Lower lobe of right lung (tissue), 2 donors: Measurements from ENCODE around the gene FCER1G. TPM values are rescaled to one million over a fixed set of nuclear protein-coding genes. Genes with fewer than 3 reads are reported as not detected.

Experiments used
- ATAC-seq, 2 donors: fragments of 200-7000 bp; cut with Tn5 transposase; one replicate each; pipeline ENCODE4 v1.9.1; 2020 to 2022; ENCODE audit warnings: mild to moderate bottlenecking in 2 of 2, moderate library complexity in 2 of 2
- DNase-seq: peaks from one replicate; pipeline ENCODE4 v3.0.0-alpha.2; 2020
- H3K27ac ChIP-seq: fragments of 200-600 bp; one replicate; pipeline ENCODE4 v1.8.0; 2022
- H3K27me3 ChIP-seq: fragments of 200-600 bp; one replicate; pipeline ENCODE4 v1.8.0; 2022; ENCODE audit warnings: low read depth
- H3K36me3 ChIP-seq: fragments of 200-600 bp; one replicate; pipeline ENCODE4 v1.8.0; 2022; ENCODE audit warnings: mild to moderate bottlenecking
- H3K4me1 ChIP-seq: fragments of 200-600 bp; one replicate; pipeline ENCODE4 v1.8.0; 2022
- H3K4me3 ChIP-seq: fragments of 200-600 bp; one replicate; pipeline ENCODE4 v1.8.0; 2022; ENCODE audit warnings: mild to moderate bottlenecking
- H3K9me3 ChIP-seq: fragments of 200-600 bp; one replicate; pipeline ENCODE4 v1.8.0; 2022
- CTCF ChIP-seq: fragments of 200-600 bp; IDR thresholded peaks from one replicate; pipeline ENCODE4 v1.8.0; 2022; ENCODE audit warnings: antibody characterized with exemption, mild to moderate bottlenecking
- intact Hi-C: fragments of 100-400 bp; cut with DNase I; formaldehyde crosslinking; loops from one replicate; pipeline ENCODE4 v1.11.0; 2022
- long read RNA-seq: library from polyadenylated mRNA; unstranded; transcript quantifications from one replicate; pipeline ENCODE4 v2.0.0, GENCODE V29; 2021
- total RNA-seq: library from RNA; stranded (reverse); fragmentation: NEBNext Ultra II Directional; extraction: Animal tissue kit (Norgen Biotek cat#: 25700); gene quantifications from one replicate; pipeline ENCODE4 v1.2.1, GENCODE V29; 2021
- donor health status: DM: no; HTN: yes; CAD: no; lungs with severe emphysema.

The FCER1G gene
- 283 TPM for total RNA-seq
- long read RNA-seq, transcript FCER1G-203 (4 exons, 562 nt): minor isoform, 10 of 184 reads
- long read RNA-seq, transcript FCER1G-201 (5 exons, 591 nt): major isoform, 159 of 184 reads
- long read RNA-seq, partial matches to known transcripts: 2 of 184 reads
- long read RNA-seq, other reads (novel, unspliced or antisense): 13 of 184 reads

DNA sequence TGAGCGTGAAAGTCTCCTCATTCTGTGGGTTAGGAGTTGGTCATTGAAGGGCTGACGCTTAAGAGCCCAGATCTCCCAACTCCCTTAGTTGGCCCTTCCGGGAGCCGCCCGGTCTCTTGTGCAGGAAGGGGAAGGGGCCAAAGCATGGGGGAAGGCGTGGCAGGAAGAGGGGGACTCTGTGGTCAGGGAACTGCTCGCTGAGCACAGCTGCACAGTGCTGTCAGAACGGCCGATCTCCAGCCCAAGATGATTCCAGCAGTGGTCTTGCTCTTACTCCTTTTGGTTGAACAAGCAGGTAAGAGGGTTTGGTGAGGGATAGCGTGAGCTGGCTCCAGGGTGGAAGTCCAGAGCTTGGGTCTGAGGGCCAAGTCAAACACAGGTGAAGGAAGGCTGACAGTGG, at the start of gene FCER1G:
FCER1G (plus strand) TSS at position 220 of the 400 bp plus-strand sequence; CDS start at position 247, 27 bp downstream.
- peaks cover 4% of the 10 kb centered on the region for H3K4me1 ChIP-seq
- ATAC-seq (peak; percentile 68 to 80), DNase-seq (peak; percentile 85)
- H3K9me3 ChIP-seq: no peaks in the 10 kb centered on the region
- no peaks in the 10 kb centered on the region for H3K27me3 ChIP-seq
- H3K27ac ChIP-seq: peak within 1 kb of the TSS; percentile 78
- no peak for TF ChIP-seq CTCF
- peak within 1 kb of the TSS; percentile 52 for H3K4me3 ChIP-seq
- H3K36me3 ChIP-seq: peaks cover 48% of the 10 kb centered on the region
- intact Hi-C loops: no loop called here

DNA sequence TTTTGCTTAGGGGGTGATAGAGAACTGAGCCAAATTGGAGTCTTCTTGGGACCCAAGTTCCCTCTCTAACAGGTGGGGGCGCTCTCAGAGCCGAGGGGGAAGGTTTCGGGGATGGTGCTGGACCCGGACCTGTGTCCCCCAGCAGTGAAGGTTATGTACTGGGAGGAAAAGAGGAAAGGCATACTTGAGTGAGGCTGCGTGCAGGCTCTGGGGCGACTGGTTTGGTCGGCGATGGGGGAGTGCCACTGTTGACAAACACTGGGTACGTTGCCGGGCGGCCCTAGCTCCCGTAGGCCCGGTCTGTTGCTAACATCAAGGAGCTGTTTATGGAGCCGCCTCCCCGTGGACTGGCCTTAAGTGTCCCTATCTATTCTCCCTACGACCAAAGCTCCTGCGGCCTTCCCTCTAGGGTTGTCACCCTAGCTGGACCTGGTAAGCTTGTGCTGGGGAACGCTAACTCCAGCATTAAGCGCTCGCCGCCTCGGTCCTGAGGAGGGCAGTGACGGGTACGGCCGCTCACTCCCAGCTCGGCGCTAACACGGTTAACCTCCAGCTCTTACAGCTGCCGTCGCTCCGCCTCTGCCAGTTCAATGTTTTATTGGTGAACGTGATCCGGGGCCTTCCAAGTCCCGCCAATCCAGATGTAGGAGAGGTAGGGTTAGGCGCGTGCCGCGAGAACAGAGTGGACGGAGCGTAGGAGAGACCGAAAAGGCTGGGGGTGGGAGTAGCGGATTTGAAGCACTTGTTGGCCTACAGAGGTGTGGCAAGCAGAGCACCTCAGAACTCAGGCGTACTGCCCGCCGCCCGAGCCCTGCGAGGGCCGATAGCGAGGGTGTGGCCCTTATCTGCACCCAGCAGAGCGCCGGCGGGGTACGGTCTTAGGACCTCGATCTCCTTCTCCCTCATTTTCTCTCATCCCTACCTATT, 49.1 kb upstream of the FCER1G start, which contains the start of gene PPOX:
PPOX (plus strand) TSS at position 685 of the 927 bp plus-strand sequence. CDS start 422 bp downstream, outside the sequence.
- peak; percentile 98 for DNase-seq
- H3K27ac ChIP-seq: peak within 1 kb of the TSS; percentile 94
- intact Hi-C loops: no loop called here
- peaks cover 32% of the 10 kb centered on the region for H3K4me1 ChIP-seq
- H3K36me3 ChIP-seq: peaks cover 55% of the 10 kb centered on the region
- peak; percentile 39 for TF ChIP-seq CTCF
- H3K27me3 ChIP-seq: no peaks in the 10 kb centered on the region
- no peaks in the 10 kb centered on the region for H3K9me3 ChIP-seq
- H3K4me3 ChIP-seq: peak within 1 kb of the TSS; percentile 78
- ATAC-seq: peak; percentile 97 to 98

- Histone ChIP-seq H3K27ac (peak overlapping the region; percentile 94), H3K9me3 (no peaks in the 10 kb centered on the region), H3K27me3 (no peaks in the 10 kb centered on the region), H3K4me3 (peak overlapping the region; percentile 78), H3K36me3 (peaks cover 58% of the 10 kb centered on the region), H3K4me1 (peaks cover 23% of the 10 kb centered on the region)
- ATAC-seq (peak in 1 of 2 donors; percentile 6), DNase-seq (no peak)
- no peak for TF ChIP-seq CTCF
- intact Hi-C loops: no loop called here
Measured at GRCh38 chr1:161166669-161167548, 48.2 kb upstream of the FCER1G start.

DNA sequence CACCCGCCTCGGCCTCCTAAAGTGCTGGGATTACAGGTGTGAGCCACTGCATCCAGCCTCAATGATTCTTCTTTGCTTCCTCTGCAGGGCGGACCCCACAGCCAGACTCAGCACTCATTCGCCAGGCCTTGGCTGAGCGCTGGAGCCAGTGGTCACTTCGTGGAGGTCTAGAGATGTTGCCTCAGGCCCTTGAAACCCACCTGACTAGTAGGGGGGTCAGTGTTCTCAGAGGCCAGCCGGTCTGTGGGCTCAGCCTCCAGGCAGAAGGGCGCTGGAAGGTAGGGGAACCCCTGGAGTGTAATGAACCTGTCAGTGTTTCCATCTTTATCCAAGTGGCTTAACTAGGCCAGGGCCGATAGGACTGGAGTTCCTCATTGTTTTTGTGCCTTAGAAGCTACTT, 46.2 kb upstream of the FCER1G start:
- ATAC-seq (no peak), DNase-seq (no peak)
- no peak overlapping the region for H3K4me3 ChIP-seq
- no peaks in the 10 kb centered on the region for H3K9me3 ChIP-seq
- TF ChIP-seq CTCF: no peak
- no peaks in the 10 kb centered on the region for H3K27me3 ChIP-seq
- H3K4me1 ChIP-seq: peaks cover 38% of the 10 kb centered on the region
- H3K36me3 ChIP-seq: peaks cover 59% of the 10 kb centered on the region
- intact Hi-C loops: no loop called here
- H3K27ac ChIP-seq: no peak overlapping the region

DNA sequence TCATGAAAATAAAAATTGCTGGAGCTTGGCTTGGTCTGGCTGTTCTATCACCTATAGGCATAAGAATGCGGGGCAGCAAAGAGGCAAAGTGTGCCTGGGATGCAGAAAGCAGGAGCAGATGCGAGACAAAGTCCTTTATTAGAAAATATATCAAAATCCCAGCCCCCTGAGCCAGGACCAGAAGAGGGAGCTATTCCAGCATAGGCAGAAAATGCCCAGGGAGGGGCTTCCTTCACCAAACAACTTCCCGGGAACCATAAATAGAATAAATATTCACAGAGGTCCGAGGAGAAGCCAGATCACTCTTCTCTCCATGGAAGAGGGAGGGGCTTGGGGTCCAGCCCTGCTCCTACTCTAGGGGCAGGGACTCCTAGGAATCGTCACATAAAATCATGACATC, 43.9 kb upstream of the FCER1G start:
- DNase-seq (no peak), ATAC-seq (no peak)
- intact Hi-C loops: no loop called here
- H3K9me3 ChIP-seq: no peaks in the 10 kb centered on the region
- H3K4me3 ChIP-seq: no peak overlapping the region
- peaks cover 72% of the 10 kb centered on the region for H3K36me3 ChIP-seq
- H3K27me3 ChIP-seq: no peaks in the 10 kb centered on the region
- no peak for TF ChIP-seq CTCF
- no peak overlapping the region for H3K27ac ChIP-seq
- peaks cover 36% of the 10 kb centered on the region for H3K4me1 ChIP-seq
